ENCODE measurements around the gene NUP54.

Gene NUP54

DNA sequence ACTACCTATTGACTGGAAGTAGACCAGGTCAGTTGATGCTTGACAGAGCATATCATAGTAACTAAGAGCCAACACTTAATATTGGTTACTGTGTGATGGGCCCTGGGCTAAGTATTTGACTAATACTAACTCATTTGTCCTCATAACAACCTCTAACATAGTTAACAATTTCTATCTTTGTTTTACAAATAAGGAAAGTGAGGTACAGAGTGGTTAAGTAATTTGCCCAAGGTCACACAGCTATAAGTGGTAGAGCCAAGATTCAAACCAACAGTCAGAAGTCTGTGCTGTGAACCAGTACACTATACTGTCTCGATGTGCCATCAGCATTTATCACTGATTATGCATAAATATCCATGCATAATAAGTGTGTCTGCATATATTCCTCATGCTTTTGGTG lies 27.1 kb upstream of the NUP54 start:
- Histone ChIP-seq H3K9me3 (replicated peaks; ENCODE audit: insufficient read depth, low read length) (no peaks in the 10 kb centered on the region), H3K79me2 (ENCODE audit: low read length) (peaks cover 35% of the 10 kb centered on the region), H3K4me2 (ENCODE audit: low read depth, low read length) (no peak overlapping the region), H3K4me3 (ENCODE audit: low read length) (no peak overlapping the region), H3K36me3 (replicated peaks; ENCODE audit: insufficient read depth, low read length) (no peaks in the 10 kb centered on the region), H2AFZ (ENCODE audit: low read length) (no peak overlapping the region), H3K27ac (ENCODE audit: low read length) (no peak overlapping the region), H3K9ac (ENCODE audit: low read length) (no peak overlapping the region), H3K27me3 (replicated peaks; ENCODE audit: insufficient read depth, low read length) (no peaks in the 10 kb centered on the region), H3F3A (ENCODE audit: insufficient read depth, low read length) (no peaks in the 10 kb centered on the region), H4K20me1 (ENCODE audit: insufficient read depth, low read length) (no peaks in the 10 kb centered on the region), H3K4me1 (ENCODE audit: low read length) (no peaks in the 10 kb centered on the region), H3K9me2 (replicated peaks; ENCODE audit: insufficient read depth, low read length) (no peaks in the 10 kb centered on the region)
- no peak for DNase-seq
- TF ChIP-seq, protein P1, sequence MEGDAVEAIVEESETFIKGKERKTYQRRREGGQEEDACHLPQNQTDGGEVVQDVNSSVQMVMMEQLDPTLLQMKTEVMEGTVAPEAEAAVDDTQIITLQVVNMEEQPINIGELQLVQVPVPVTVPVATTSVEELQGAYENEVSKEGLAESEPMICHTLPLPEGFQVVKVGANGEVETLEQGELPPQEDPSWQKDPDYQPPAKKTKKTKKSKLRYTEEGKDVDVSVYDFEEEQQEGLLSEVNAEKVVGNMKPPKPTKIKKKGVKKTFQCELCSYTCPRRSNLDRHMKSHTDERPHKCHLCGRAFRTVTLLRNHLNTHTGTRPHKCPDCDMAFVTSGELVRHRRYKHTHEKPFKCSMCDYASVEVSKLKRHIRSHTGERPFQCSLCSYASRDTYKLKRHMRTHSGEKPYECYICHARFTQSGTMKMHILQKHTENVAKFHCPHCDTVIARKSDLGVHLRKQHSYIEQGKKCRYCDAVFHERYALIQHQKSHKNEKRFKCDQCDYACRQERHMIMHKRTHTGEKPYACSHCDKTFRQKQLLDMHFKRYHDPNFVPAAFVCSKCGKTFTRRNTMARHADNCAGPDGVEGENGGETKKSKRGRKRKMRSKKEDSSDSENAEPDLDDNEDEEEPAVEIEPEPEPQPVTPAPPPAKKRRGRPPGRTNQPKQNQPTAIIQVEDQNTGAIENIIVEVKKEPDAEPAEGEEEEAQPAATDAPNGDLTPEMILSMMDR (IDR thresholded peaks at IDR 0.05; ENCODE audit: low read length): no peak
- TF ChIP-seq EZH2 (optimal IDR thresholded peaks at IDR 0.05; ENCODE audit: low read depth, low read length): no peak
- no peak for TF ChIP-seq EZH2phosphoT487 (IDR thresholded peaks at IDR 0.05; ENCODE audit: low read length)

DNA sequence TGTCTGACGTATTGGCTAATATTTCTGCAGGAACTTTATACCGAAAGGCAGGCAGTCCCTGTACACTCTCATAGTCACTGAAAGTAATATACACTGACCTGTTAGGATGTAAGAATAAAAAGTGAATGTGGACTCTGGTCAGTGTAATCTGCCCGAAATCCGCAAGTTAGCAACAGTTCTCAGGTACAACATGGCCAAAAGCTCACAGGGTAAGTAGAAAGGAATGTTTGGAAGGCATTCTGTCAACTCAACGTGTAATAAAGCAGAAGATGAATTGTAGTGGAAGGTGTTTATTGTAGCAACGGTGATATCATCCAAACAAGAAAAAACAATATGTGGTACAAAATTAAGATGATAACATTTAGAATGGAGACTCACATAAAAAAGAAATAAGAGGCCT lies 26.0 kb upstream of the NUP54 start:
- Histone ChIP-seq H3K4me1 (ENCODE audit: low read length) (no peaks in the 10 kb centered on the region), H3K9me2 (replicated peaks; ENCODE audit: insufficient read depth, low read length) (no peaks in the 10 kb centered on the region), H3K27ac (ENCODE audit: low read length) (no peak overlapping the region), H3F3A (ENCODE audit: insufficient read depth, low read length) (no peaks in the 10 kb centered on the region), H3K36me3 (replicated peaks; ENCODE audit: insufficient read depth, low read length) (no peaks in the 10 kb centered on the region), H3K4me3 (ENCODE audit: low read length) (no peak overlapping the region), H2AFZ (ENCODE audit: low read length) (no peak overlapping the region), H3K4me2 (ENCODE audit: low read depth, low read length) (no peak overlapping the region), H4K20me1 (ENCODE audit: insufficient read depth, low read length) (no peaks in the 10 kb centered on the region), H3K9me3 (replicated peaks; ENCODE audit: insufficient read depth, low read length) (no peaks in the 10 kb centered on the region), H3K79me2 (ENCODE audit: low read length) (peaks cover 30% of the 10 kb centered on the region), H3K9ac (ENCODE audit: low read length) (no peak overlapping the region), H3K27me3 (replicated peaks; ENCODE audit: insufficient read depth, low read length) (no peaks in the 10 kb centered on the region)
- no peak for DNase-seq
- TF ChIP-seq EZH2 (optimal IDR thresholded peaks at IDR 0.05; ENCODE audit: low read depth, low read length) (no peak), EZH2phosphoT487 (IDR thresholded peaks at IDR 0.05; ENCODE audit: low read length) (no peak)
- TF ChIP-seq, protein P1 (IDR thresholded peaks at IDR 0.05; ENCODE audit: low read length): no peak

DNA sequence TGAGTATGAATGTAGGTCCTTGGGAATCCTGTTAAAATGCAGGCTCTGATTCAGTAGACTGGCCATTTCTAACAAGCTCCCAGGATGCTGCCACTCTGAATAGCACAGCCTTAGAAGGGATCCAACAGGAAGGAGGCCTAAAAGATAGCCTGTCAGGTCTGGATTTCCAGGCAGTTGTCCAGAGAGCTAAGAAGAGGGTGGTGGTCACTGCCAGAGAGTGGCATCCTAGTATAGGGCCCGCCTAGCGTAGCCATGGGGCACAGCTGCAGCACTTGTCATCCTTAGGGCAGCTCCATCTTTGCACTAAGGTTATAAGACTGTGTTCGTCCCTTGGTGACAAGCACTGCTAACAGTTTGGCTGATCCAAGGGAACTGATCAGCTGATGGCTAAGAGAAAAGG lies 20.5 kb upstream of the NUP54 start:
- H3K9ac ChIP-seq (ENCODE audit: low read length): no peak overlapping the region
- H3K4me2 ChIP-seq (ENCODE audit: low read depth, low read length): no peak overlapping the region
- H3K27me3 ChIP-seq (replicated peaks; ENCODE audit: insufficient read depth, low read length): no peaks in the 10 kb centered on the region
- H2AFZ ChIP-seq (ENCODE audit: low read length): no peak overlapping the region
- H3K9me2 ChIP-seq (replicated peaks; ENCODE audit: insufficient read depth, low read length): no peaks in the 10 kb centered on the region
- no peaks in the 10 kb centered on the region for H3F3A ChIP-seq (ENCODE audit: insufficient read depth, low read length)
- no peak for TF ChIP-seq EZH2 (optimal IDR thresholded peaks at IDR 0.05; ENCODE audit: low read depth, low read length)
- TF ChIP-seq, protein P1 (IDR thresholded peaks at IDR 0.05; ENCODE audit: low read length): no peak
- TF ChIP-seq EZH2phosphoT487 (IDR thresholded peaks at IDR 0.05; ENCODE audit: low read length): no peak
- H3K4me3 ChIP-seq (ENCODE audit: low read length): no peak overlapping the region
- DNase-seq: no peak
- no peaks in the 10 kb centered on the region for H3K9me3 ChIP-seq (replicated peaks; ENCODE audit: insufficient read depth, low read length)
- 0 out of 2 replicates have a peak, but pooled peaks cover 12% of the 10 kb centered on the region for H3K36me3 ChIP-seq (replicated peaks; ENCODE audit: insufficient read depth, low read length)
- no peaks in the 10 kb centered on the region for H3K4me1 ChIP-seq (ENCODE audit: low read length)
- no peaks in the 10 kb centered on the region for H3K79me2 ChIP-seq (ENCODE audit: low read length)
- H4K20me1 ChIP-seq (ENCODE audit: insufficient read depth, low read length): no peaks in the 10 kb centered on the region
- no peak overlapping the region for H3K27ac ChIP-seq (ENCODE audit: low read length)
